A204.1 (cell line): ENCODE data around the gene AMBRA1.

Experiments
- FAIRE-seq: peaks from 2 replicates; lab custom pipeline; 2012; peaks lifted over from hg19 to GRCh38; lab: Jason Lieb, UNC

AMBRA1 gene

GRCh38 chr11:46504817-46505613, 88.8 kb downstream of the AMBRA1 start:
- no peak for FAIRE-seq

GRCh38 chr11:46499821-46500220, 94.0 kb downstream of the AMBRA1 start:
- FAIRE-seq: no peak

GRCh38 chr11:46498968-46499367, 94.9 kb downstream of the AMBRA1 start:
- no peak for FAIRE-seq

GRCh38 chr11:46498179-46498578, 95.6 kb downstream of the AMBRA1 start:
- FAIRE-seq: no peak

- FAIRE-seq: no peak
Measured at GRCh38 chr11:46497498-46497897, 96.3 kb downstream of the AMBRA1 start.

GRCh38 chr11:46493791-46494190, 100.0 kb downstream of the AMBRA1 start:
- no peak for FAIRE-seq

- no peak for FAIRE-seq
Measured at GRCh38 chr11:46492532-46492931, 101.3 kb downstream of the AMBRA1 start.

- FAIRE-seq: no peak
Measured at GRCh38 chr11:46491661-46492330, 102.0 kb downstream of the AMBRA1 start.

- no peak for FAIRE-seq
Measured at GRCh38 chr11:46490666-46491065, 103.2 kb downstream of the AMBRA1 start.

- no peak for FAIRE-seq
Measured at GRCh38 chr11:46489656-46490560, 103.9 kb downstream of the AMBRA1 start.

- no peak for FAIRE-seq
Measured at GRCh38 chr11:46485856-46486443, 107.9 kb downstream of the AMBRA1 start.

GRCh38 chr11:46484101-46484500, 109.7 kb downstream of the AMBRA1 start:
- FAIRE-seq: no peak

GRCh38 chr11:46480909-46481308, 112.9 kb downstream of the AMBRA1 start:
- FAIRE-seq: no peak

GRCh38 chr11:46480166-46480726, 113.6 kb downstream of the AMBRA1 start:
- no peak for FAIRE-seq

GRCh38 chr11:46479601-46480000, 114.2 kb downstream of the AMBRA1 start:
- no peak for FAIRE-seq

GRCh38 chr11:46478196-46478595, 115.6 kb downstream of the AMBRA1 start:
- no peak for FAIRE-seq

- no peak for FAIRE-seq
Measured at GRCh38 chr11:46477136-46477535, 116.7 kb downstream of the AMBRA1 start.

- no peak for FAIRE-seq
Measured at GRCh38 chr11:46475926-46476545, 117.8 kb downstream of the AMBRA1 start.

- no peak for FAIRE-seq
Measured at GRCh38 chr11:46475051-46475925, 118.5 kb downstream of the AMBRA1 start.

- FAIRE-seq: no peak
Measured at GRCh38 chr11:46472662-46472994, 121.2 kb downstream of the AMBRA1 start.
